Stimulated activated CD8-positive, alpha-beta memory T cell treated with anti-CD3 and anti-CD28 coated beads, Interleukin-7, amount 100 ng/mL, for 4 hours (primary cell): ENCODE measurements around the gene ASTN1.

Source experiments
- DNase-seq, 2 donors: peaks; one replicate each; pipeline ENCODE4 v3.0.0-alpha.2; 2020; ENCODE audit warnings: low read depth in 2 of 2

Gene ASTN1

GRCh38 chr1:177163844-177164379 lies 600 bp downstream of the ASTN1 start:
- no peak for DNase-seq

- DNase-seq = no peak
Observed at GRCh38 chr1:177162243-177162642, 2.3 kb downstream of the ASTN1 start.

DNA sequence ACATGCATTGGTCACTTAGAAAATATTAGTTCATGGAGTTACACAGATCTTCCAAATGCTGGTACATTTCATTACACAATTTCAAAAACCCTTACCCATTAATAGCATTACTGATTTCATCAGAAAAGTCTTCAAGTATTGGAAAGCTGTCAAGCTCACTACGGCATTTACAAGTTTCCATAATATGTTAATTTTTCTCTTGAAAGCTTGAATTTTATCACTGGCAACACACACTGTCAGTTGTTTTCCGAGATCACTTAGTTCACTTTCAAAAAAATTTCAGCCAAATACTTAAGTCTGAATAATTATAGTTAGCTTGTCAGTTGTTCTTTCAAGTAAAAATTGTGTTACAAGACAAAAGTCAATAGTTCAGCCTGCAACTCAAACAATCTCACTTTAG lies 18.0 kb downstream of the ASTN1 start:
- no peak for DNase-seq

- DNase-seq = no peak
Observed at GRCh38 chr1:177145106-177146070, 19.1 kb downstream of the ASTN1 start.

GRCh38 chr1:177142791-177143271 lies 21.7 kb downstream of the ASTN1 start:
- DNase-seq = no peak

DNA sequence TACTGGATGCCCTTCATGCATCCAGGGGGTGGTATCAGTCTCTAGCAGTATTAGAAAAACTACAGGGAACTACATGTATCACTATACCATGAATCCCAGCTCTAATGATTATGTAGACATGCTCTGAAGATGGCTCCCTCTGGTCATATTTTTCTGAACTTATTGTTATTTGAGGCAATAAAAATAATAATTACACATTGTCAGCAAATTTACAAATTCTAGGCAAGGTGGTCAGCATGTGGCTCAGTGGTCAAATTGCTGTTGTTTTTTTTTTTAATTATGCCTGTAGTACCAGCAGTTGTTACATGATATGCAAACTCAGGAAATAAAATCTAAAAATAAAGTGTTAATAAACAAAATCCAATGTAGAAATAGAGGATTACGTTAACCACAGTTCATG lies 22.5 kb downstream of the ASTN1 start:
- no peak for DNase-seq

DNA sequence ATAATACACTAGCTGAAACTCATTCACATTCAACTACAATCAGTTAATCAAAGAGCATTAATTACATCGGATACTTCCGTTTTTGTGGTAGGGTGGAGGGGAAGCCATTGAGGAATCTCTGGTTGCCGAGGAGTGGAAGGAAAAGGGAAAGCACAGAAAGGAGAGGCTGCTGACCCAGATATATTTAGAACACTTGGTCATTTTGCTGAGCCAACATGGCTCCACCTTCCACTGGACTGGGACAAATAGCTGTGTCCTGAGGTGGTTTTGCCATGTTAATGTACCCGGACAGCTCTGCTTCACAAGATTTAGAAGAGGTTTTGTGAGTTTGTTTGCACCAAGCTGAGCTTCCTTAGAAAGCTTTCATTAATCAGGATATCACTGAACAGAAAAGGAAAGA lies 26.2 kb downstream of the ASTN1 start:
- no peak for DNase-seq

- DNase-seq = no peak
Observed at GRCh38 chr1:177137814-177138213, 26.7 kb downstream of the ASTN1 start.

- DNase-seq = no peak
Observed at GRCh38 chr1:177135250-177135649, 29.3 kb downstream of the ASTN1 start.

DNA sequence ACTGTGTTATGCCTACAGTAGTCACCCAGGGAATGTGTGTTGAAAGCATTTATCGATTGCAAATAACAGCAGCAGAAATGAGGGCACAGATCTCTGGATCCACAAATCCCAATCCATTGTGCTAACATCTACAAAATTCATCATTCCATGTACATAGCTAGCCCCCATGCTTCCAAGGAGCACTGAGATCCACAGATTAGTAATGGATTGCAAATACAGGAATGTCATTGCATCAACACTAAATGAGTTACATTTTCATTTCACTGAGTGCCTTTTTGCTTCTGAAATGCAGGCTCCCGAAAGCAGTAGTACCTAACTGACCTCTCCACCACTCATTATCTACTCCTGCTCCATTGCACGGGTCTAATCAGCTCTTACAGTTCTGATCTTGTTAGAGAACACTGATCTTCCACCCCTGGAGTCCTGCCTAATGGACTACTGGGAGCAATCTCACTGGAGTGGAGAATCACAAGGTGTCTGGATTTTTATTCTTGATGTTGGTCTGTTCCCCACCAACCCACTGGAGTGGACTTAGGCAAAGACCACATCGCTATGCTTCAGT lies 30.5 kb downstream of the ASTN1 start:
- DNase-seq = no peak

DNA sequence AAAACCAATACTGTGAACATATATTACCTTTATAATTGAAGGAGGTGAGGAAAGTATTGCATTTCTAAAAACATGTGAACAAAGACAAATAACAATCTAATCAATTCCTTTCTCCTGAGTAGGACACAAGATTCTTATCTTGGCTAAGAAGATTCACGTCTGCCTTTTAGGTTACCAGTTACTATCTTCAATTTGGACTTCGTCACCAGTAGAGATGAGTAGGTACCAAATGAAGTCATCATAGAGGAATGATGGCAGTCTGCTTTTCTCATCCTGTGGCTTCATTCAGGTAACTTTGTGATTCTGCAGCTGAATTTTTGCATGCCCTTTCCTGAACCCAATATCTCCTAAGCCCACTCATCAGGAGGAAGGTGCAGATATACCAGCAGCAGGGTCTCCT lies 32.4 kb downstream of the ASTN1 start:
- no peak for DNase-seq

- DNase-seq = no peak
Observed at GRCh38 chr1:177131723-177132122, 32.8 kb downstream of the ASTN1 start.

DNA sequence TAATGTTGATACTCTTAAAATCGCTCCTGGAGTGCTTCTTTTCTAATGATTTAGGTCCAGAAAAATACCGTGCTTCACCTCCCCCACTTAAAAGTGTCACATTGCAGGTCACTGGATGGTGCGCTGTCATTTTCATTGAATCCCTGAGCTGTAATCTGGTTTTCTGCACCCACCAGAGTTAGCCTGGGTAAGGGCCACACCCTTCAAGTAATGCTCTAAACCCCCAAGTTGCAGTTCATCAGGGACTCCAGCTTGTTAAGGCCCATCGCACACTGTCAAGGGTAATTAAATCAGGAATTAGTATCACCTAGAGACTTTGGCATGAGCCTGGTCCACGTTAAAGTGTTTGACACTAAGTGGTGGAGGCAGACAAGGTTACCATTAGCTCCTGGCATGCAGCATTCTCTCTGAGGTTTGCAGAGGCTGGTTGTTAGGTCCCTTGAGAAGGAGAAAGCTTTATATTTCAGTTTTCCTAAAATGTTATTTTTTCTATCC lies 34.0 kb downstream of the ASTN1 start:
- no peak for DNase-seq

DNA sequence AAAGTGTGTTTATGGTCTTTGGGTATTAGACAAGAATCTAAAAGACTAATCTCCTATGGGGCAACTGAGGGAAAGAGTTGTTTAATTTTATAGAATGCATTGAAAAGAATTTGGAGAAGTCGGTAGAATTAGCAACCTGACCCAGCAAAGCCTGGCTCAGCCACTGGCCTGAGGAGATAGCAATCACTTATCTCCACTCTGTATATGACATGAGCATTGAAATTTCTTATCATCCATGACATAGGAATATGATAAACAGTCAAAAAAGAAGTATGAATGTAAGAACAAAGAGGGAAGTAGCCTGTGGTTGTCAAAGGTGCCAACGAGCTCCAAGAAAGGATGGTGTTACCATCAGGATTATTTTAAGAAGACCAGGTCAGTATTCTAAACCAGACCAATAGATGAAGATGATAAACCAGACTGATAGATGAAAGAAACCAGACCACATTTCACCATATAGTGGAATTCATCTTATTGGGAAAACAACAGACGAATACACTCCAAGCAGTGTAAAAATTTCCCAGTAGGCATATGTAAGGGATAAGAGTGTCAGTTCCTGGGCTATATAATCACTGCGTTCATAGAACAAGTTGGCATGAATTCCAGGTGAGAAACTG lies 35.7 kb downstream of the ASTN1 start:
- no peak for DNase-seq

- no peak for DNase-seq
Observed at GRCh38 chr1:177126267-177126666, 38.2 kb downstream of the ASTN1 start.

GRCh38 chr1:177124577-177125278 lies 39.8 kb downstream of the ASTN1 start:
- no peak for DNase-seq

DNA sequence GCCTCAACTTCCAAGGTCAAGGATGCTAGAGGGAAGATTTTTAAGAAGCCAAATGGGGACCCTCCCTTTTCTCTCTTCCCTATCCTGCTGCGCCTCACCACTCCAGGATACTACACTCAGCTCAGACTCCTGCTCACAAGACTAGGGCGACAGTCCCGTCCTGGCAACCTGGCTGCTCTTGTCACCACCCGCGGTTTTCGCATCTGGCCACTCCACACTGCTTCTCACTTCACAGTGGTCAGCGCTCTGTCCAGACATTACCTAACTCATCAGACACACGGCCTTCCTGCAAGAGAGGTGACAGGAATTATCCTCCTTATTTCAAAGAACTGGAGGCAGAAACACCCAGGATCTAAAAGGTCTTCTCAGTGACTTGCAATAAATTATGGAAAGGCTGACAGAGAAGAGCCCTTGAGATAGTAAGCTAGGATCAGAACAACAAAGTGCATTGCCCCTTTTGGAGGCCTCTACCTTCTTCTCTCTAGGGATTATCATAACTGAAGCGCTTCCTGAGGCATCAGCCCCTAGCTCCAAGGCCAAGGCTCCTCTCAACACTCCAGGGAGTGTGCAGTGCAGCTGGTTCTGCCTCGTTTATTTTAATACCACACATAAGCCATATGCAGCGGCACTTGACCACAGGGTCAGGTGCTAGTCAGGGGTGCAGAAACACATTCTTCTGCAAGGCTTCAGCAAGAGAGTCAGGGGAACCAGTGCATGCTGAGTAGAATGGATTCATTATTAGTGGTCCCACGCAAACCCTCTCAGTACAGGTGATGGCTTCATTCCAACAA lies 41.9 kb downstream of the ASTN1 start:
- DNase-seq = no peak

DNA sequence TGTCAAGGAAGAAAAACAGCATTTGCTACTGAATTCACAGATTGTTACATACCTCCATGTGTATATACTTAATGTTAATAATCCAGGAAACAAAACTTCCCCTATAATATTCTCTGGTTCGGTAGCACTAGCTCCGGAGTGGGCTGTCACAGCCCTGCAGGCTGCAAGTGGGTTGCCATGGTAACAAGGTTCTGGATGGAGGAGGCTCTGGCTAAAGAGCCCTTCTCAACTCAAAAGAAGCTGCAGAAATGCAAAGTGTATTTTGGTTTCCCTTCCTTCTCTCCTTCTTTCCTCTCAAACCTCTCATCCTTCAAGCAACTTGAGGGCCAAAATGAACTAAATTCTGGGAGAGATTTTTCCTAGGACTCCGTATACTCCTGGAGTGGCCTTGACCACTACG lies 45.2 kb downstream of the ASTN1 start:
- no peak for DNase-seq

DNA sequence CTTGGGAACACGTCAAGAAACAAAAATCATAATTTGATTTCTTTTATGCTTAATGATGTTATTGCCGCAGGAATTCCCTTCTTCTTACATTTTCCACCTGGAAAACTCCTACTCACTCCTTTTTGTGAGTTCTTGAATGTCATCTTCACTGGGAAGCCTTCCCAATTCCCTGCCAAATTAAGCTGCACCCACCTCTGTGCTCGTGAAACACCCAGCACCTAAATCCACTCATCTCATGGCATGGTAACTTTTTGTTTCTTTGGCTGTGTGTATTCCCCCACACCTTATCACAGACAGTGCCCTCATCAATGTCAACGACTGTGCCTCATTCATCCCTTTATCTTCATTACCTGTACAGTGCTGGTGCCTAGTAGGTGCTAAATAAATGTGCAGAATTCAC lies 45.6 kb downstream of the ASTN1 start:
- no peak for DNase-seq

DNA sequence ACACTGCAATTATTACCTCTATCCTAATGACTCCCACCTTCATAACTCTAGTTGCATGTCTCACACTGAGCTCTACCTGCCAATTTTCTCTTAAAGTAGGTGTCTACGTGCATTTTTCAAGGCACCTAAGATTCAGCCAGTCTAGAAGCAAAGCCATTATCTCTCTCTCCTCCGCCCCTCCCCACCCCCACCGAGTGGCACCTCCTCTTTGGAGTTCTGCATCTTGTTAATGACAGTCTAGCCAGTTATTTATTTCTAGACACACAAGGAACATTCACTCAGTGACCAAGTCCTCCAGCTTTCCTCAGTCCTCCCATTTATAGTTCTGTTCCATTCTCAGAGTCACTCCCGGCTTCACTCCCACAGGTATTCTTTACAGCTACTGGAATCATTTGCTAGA lies 47.6 kb downstream of the ASTN1 start:
- no peak for DNase-seq
